IMR-90 (cell line): Measurements from ENCODE around the gene SRRM4. TPM values are rescaled to one million over a fixed set of nuclear protein-coding genes. Genes with fewer than 3 reads are reported as not detected.

Source experiments
- ATAC-seq: fragments of 200-7000 bp; cut with Tn5 transposase; 2 replicates; pipeline ENCODE4 v1.9.1; 2020; ENCODE audit warnings: low read depth, mild to moderate bottlenecking, moderate library complexity
- BruUV-seq: library from RNA; stranded (reverse); fragments of 400-500 nt; replicated peaks from 2 replicates; lab custom pipeline; 2021; lab: Mats Ljungman, UMichigan
- CTCF ChIA-PET: fragments of 300-600 bp; formaldehyde crosslinking; extraction: SDS; loops from one replicate; lab custom pipeline; 2021; ENCODE audit warnings: antibody characterized with exemption; lab: Yijun Ruan, JAX
- POLR2A ChIA-PET: fragments of 300-600 bp; sonication (Branson Sonifier 250); formaldehyde crosslinking; loops from one replicate; lab custom pipeline; 2022; ENCODE audit warnings: antibody characterized with exemption; ENCODE audit not compliant: unreplicated experiment; lab: Charles Lee
- DNase-seq: peaks from one replicate; pipeline ENCODE4 v3.0.0; 2013
- H2AFZ ChIP-seq: replicated peaks from 2 replicates; pipeline ENCODE3; 2013; ENCODE audit warnings: low read length, mild to moderate bottlenecking; ENCODE audit not compliant: poor library complexity
- H2AK5ac ChIP-seq: 2 replicates; pipeline ENCODE4 v1.6.1; 2013; ENCODE audit warnings: low read depth, low read length, inconsistent platforms
- H2AK9ac ChIP-seq: replicated peaks from 2 replicates; pipeline ENCODE3; 2013; ENCODE audit warnings: mild to moderate bottlenecking, low read depth, low read length, moderate library complexity; ENCODE audit not compliant: poor library complexity
- H2BK120ac ChIP-seq: 2 replicates; pipeline ENCODE4 v1.6.1; 2013; ENCODE audit warnings: low read depth, low read length, inconsistent platforms
- H2BK15ac ChIP-seq: 3 replicates; pipeline ENCODE4 v1.6.1; 2013; ENCODE audit warnings: low read depth, low read length, inconsistent platforms
- H2BK20ac ChIP-seq: 2 replicates; pipeline ENCODE4 v1.6.1; 2013; ENCODE audit warnings: low read depth, mild to moderate bottlenecking, inconsistent platforms, low read length, moderate library complexity
- H2BK5ac ChIP-seq: 2 replicates; pipeline ENCODE4 v1.6.1; 2013; ENCODE audit warnings: mild to moderate bottlenecking, low read depth, low read length, inconsistent platforms; ENCODE audit not compliant: poor library complexity, severe bottlenecking
- H3K14ac ChIP-seq: replicated peaks from 2 replicates; pipeline ENCODE4 v1.6.1; 2013; ENCODE audit warnings: low read depth, low read length, inconsistent platforms
- H3K18ac ChIP-seq: 2 replicates; pipeline ENCODE4 v1.6.1; 2013; ENCODE audit warnings: low read depth, low read length, control low read depth
- H3K23ac ChIP-seq: 2 replicates; pipeline ENCODE4 v1.6.1; 2013; ENCODE audit warnings: low read depth, low read length, inconsistent platforms
- H3K27ac ChIP-seq: 2 replicates; pipeline ENCODE4 v1.5.1; 2013; ENCODE audit warnings: mild to moderate bottlenecking, control low read depth, low read length; ENCODE audit not compliant: insufficient read depth
- H3K27me3 ChIP-seq: 2 replicates; pipeline ENCODE4 v1.6.1; 2013; ENCODE audit warnings: low read length; ENCODE audit not compliant: control insufficient read depth, insufficient read depth
- H3K36me3 ChIP-seq: 2 replicates; pipeline ENCODE4 v1.6.1; 2013; ENCODE audit warnings: low read length, mixed read lengths; ENCODE audit not compliant: control insufficient read depth, insufficient read depth
- H3K4ac ChIP-seq: 2 replicates; pipeline ENCODE4 v1.6.1; 2013; ENCODE audit warnings: low read depth, low read length, inconsistent platforms
- H3K4me1 ChIP-seq: 2 replicates; pipeline ENCODE4 v1.6.1; 2013; ENCODE audit warnings: low read length, mixed read lengths; ENCODE audit not compliant: control insufficient read depth, insufficient read depth
- H3K4me2 ChIP-seq: 2 replicates; pipeline ENCODE4 v1.6.1; 2013; ENCODE audit warnings: low read depth, mild to moderate bottlenecking, control low read depth, low read length, moderate library complexity
- H3K4me3 ChIP-seq: 2 replicates; pipeline ENCODE4 v1.5.1; 2013; ENCODE audit warnings: low read depth, mild to moderate bottlenecking, control low read depth, low read length, moderate library complexity; ENCODE audit not compliant: insufficient read depth
- H3K56ac ChIP-seq: 2 replicates; pipeline ENCODE4 v1.6.1; 2013; ENCODE audit warnings: low read length, inconsistent platforms; ENCODE audit not compliant: insufficient read depth; ENCODE audit errors: extremely low read depth
- H3K79me1 ChIP-seq, 2 experiments: 2 replicates each; pipeline ENCODE4 v1.6.1; 2013; ENCODE audit warnings: low read length in 2 of 2, inconsistent platforms in 1 of 2, low read depth in 1 of 2
- H3K9ac ChIP-seq: 2 replicates; pipeline ENCODE4 v1.6.1; 2013; ENCODE audit warnings: low read depth, low read length, control low read depth
- H3K9me1 ChIP-seq: 2 replicates; pipeline ENCODE4 v1.6.1; 2013; ENCODE audit warnings: low read length, inconsistent platforms; ENCODE audit not compliant: insufficient read depth
- H3K9me3 ChIP-seq: 2 replicates; pipeline ENCODE4 v1.6.1; 2013; ENCODE audit warnings: low read length; ENCODE audit not compliant: control insufficient read depth, insufficient read depth
- H4K20me1 ChIP-seq: 2 replicates; pipeline ENCODE4 v1.6.1; 2013; ENCODE audit warnings: low read length, inconsistent platforms; ENCODE audit not compliant: insufficient read depth
- H4K5ac ChIP-seq: 2 replicates; pipeline ENCODE4 v1.6.1; 2013; ENCODE audit warnings: mild to moderate bottlenecking, low read depth, low read length, control low read depth
- H4K8ac ChIP-seq, 2 experiments: 2 replicates each; pipeline ENCODE4 v1.6.1; 2013; ENCODE audit warnings: low read depth in 2 of 2, low read length in 2 of 2, control low read depth in 1 of 2, inconsistent platforms in 1 of 2
- H4K91ac ChIP-seq: 2 replicates; pipeline ENCODE4 v1.6.1; 2013; ENCODE audit warnings: low read depth, low read length, inconsistent platforms; ENCODE audit not compliant: insufficient read depth
- BHLHE40 ChIP-seq: fragments of 150-350 bp; IDR thresholded peaks from 2 replicates; pipeline ENCODE4 v1.6.1; 2016; ENCODE audit warnings: mild to moderate bottlenecking, low read depth, low read length
- CEBPB ChIP-seq: IDR thresholded peaks from 2 replicates; pipeline ENCODE4 v1.6.1; 2012; ENCODE audit warnings: low read depth, low read length, improper control_type of control experiment
- CHD1 ChIP-seq: IDR thresholded peaks from 2 replicates; pipeline ENCODE4 v1.6.1; 2012; ENCODE audit warnings: low read depth, low read length, improper control_type of control experiment
- CTCF ChIP-seq: conservative IDR thresholded peaks from 2 replicates; pipeline ENCODE4 v1.5.1; 2012; ENCODE audit warnings: mild to moderate bottlenecking, low read depth, low read length, improper control_type of control experiment
- ELK1 ChIP-seq: fragments of 150-350 bp; IDR thresholded peaks from 2 replicates; pipeline ENCODE4 v1.6.1; 2016; ENCODE audit warnings: low read depth, mild to moderate bottlenecking, low read length, moderate library complexity, borderline replicate concordance
- FOS ChIP-seq: fragments of 150-350 bp; IDR thresholded peaks from 2 replicates; pipeline ENCODE4 v1.6.1; 2016; ENCODE audit warnings: low read depth, low read length
- MAFK ChIP-seq: IDR thresholded peaks from 2 replicates; pipeline ENCODE4 v1.6.1; 2012; ENCODE audit warnings: low read depth, low read length, improper control_type of control experiment
- MAZ ChIP-seq: IDR thresholded peaks from 2 replicates; pipeline ENCODE4 v1.6.1; 2012; ENCODE audit warnings: low read depth, mild to moderate bottlenecking, low read length, improper control_type of control experiment, moderate library complexity, borderline replicate concordance
- MXI1 ChIP-seq: IDR thresholded peaks from 2 replicates; pipeline ENCODE4 v1.6.1; 2012; ENCODE audit warnings: low read depth, mild to moderate bottlenecking, low read length, moderate library complexity, borderline replicate concordance
- NFE2L2 ChIP-seq: fragments of 150-350 bp; IDR thresholded peaks from 2 replicates; pipeline ENCODE4 v1.6.1; 2016; ENCODE audit warnings: low read depth, mild to moderate bottlenecking, low read length
- POLR2A ChIP-seq: IDR thresholded peaks from 2 replicates; pipeline ENCODE4 v1.6.1; 2012; ENCODE audit warnings: mild to moderate bottlenecking, low read depth, low read length
- RAD21 ChIP-seq: IDR thresholded peaks from 2 replicates; pipeline ENCODE4 v1.6.1; 2012; ENCODE audit warnings: low read length, improper control_type of control experiment
- RCOR1 ChIP-seq: IDR thresholded peaks from 2 replicates; pipeline ENCODE4 v1.6.1; 2012; ENCODE audit warnings: mild to moderate bottlenecking, low read length, improper control_type of control experiment; ENCODE audit not compliant: insufficient replicate concordance
- RFX5 ChIP-seq: IDR thresholded peaks from 2 replicates; pipeline ENCODE4 v1.8.0; 2012; ENCODE audit warnings: low read depth, mild to moderate bottlenecking, low read length, moderate library complexity
- SMC3 ChIP-seq: fragments of 150-350 bp; IDR thresholded peaks from 2 replicates; pipeline ENCODE4 v1.6.1; 2016; ENCODE audit warnings: low read depth, mild to moderate bottlenecking, antibody characterized with exemption, low read length, moderate library complexity
- USF2 ChIP-seq: fragments of 150-350 bp; IDR thresholded peaks from 2 replicates; pipeline ENCODE4 v1.6.1; 2017; ENCODE audit warnings: mild to moderate bottlenecking, antibody characterized with exemption, low read length, low read depth
- WGBS, 2 experiments: methylation state at CpG; one replicate each; pipeline versions ENCODE4 v1.1.5 to v1.1.7; 2013; ENCODE audit warnings: missing lambda C conversion rate in 2 of 2; ENCODE audit not compliant: insufficient read length in 1 of 2; ENCODE audit errors: extremely low coverage in 2 of 2; 5-methylcytosine and 5-hydroxymethylcytosine counted together
- dilution Hi-C: fragments of 300-500 bp; cut with HindIII; formaldehyde crosslinking; loops from one replicate; pipeline ENCODE4 v1.14.3; 2018; ENCODE audit warnings: low sequenced_read_pairs; ENCODE audit not compliant: unreplicated experiment
- in situ Hi-C: fragments of 300-500 bp; cut with MboI; formaldehyde crosslinking; loops from 3 replicates; pipeline ENCODE4 v1.14.3; 2019; ENCODE audit warnings: low sequenced_read_pairs, inconsistent platforms, mixed read lengths
- intact Hi-C: fragments of 100-400 bp; cut with micrococcal nuclease; formaldehyde crosslinking; loops from 2 replicates; pipeline ENCODE4 v1.10.0; 2022
- polyA plus RNA-seq, 3 experiments: library from polyadenylated mRNA; depleted of rRNA; stranded (reverse); fragments of >200 nt; gene quantifications; 2 replicates each; pipeline ENCODE4 v1.2.3, GENCODE V29; 2012; ENCODE audit warnings: low replicate concordance in 1 of 3
- total RNA-seq: library from RNA; depleted of rRNA; stranded (reverse); fragments of >200 nt; gene quantifications from 2 replicates; pipeline ENCODE4 v1.2.3, GENCODE V29; 2012

Gene SRRM4
- total and polyA plus RNA-seq, 2 of the 4 experiments (the other 2 are of a cell fraction), result not detected

- H3K56ac ChIP-seq, result no peak overlapping the region
- H3K18ac ChIP-seq, result no peak overlapping the region
- no peak overlapping the region for H3K14ac ChIP-seq
- CTCF ChIA-PET, result no interaction called here
- dilution Hi-C loops (no loop called here), intact Hi-C loops (no loop called here), in situ Hi-C loops (no loop called here)
- H3K27me3 ChIP-seq, result no peaks in the 10 kb centered on the region
- TF ChIP-seq RFX5 (no peak), MAZ (no peak), FOS (no peak), USF2 (no peak), SMC3 (no peak), BHLHE40 (no peak), CHD1 (no peak), MAFK (no peak), RCOR1 (no peak), NFE2L2 (no peak), CEBPB (no peak), RAD21 (no peak), MXI1 (no peak), POLR2A (no peak), ELK1 (no peak), CTCF (no peak)
- H4K91ac ChIP-seq, result no peak overlapping the region
- no TSS peak for BruUV-seq
- H2BK20ac ChIP-seq, result no peak overlapping the region
- no peak overlapping the region for H2BK15ac ChIP-seq
- no peaks in the 10 kb centered on the region for H3K79me1 ChIP-seq
- ATAC-seq, result no peak
- no peaks in the 10 kb centered on the region for H3K9me1 ChIP-seq
- WGBS, 2 experiments, result no CpG with 5 or more reads among the region's 4 CpGs
- H3K27ac ChIP-seq, result no peak overlapping the region
- H3K9ac ChIP-seq, result no peak overlapping the region
- no peak overlapping the region for H2AK5ac ChIP-seq
- H2BK5ac ChIP-seq, result no peak overlapping the region
- no peak for DNase-seq
- H4K20me1 ChIP-seq, result no peaks in the 10 kb centered on the region
- H3K4me3 ChIP-seq, result no peak overlapping the region
- no peak overlapping the region for H2BK120ac ChIP-seq
- POLR2A ChIA-PET, result no interaction called here
- no peak overlapping the region for H3K4ac ChIP-seq
- H3K4me1 ChIP-seq, result no peaks in the 10 kb centered on the region
- no peak overlapping the region for H4K8ac ChIP-seq
- H3K23ac ChIP-seq, result no peak overlapping the region
- no peaks in the 10 kb centered on the region for H3K36me3 ChIP-seq
- no peak overlapping the region for H2AK9ac ChIP-seq
- no peak overlapping the region for H4K5ac ChIP-seq
- H2AFZ ChIP-seq, result no peak overlapping the region
- peaks cover 16% of the 10 kb centered on the region for H3K9me3 ChIP-seq
- H3K4me2 ChIP-seq, result no peak overlapping the region
Observed at GRCh38 chr12:118959348-118959747, 22.0 kb upstream of the SRRM4 start.
